GM18505 (cell line): ENCODE measurements around the gene RASA3.
"Not testable (repeated sequence)": the region's sequence is repeated elsewhere in the genome, so short reads cannot be mapped to it uniquely, and the experiment has no call there.

ENCODE experiments used
- ATAC-seq: cut with Tn5 transposase; IDR thresholded peaks from one replicate; pipeline ENCODE4 v1.9.1; 2021; ENCODE audit not compliant: unreplicated experiment
- POLR2A ChIP-seq: IDR thresholded peaks from 4 replicates; pipeline ENCODE4 v1.6.1; 2011; ENCODE audit warnings: borderline replicate concordance; ENCODE audit not compliant: insufficient read depth, insufficient read length; ENCODE audit errors: extremely low read depth

RASA3 gene

DNA sequence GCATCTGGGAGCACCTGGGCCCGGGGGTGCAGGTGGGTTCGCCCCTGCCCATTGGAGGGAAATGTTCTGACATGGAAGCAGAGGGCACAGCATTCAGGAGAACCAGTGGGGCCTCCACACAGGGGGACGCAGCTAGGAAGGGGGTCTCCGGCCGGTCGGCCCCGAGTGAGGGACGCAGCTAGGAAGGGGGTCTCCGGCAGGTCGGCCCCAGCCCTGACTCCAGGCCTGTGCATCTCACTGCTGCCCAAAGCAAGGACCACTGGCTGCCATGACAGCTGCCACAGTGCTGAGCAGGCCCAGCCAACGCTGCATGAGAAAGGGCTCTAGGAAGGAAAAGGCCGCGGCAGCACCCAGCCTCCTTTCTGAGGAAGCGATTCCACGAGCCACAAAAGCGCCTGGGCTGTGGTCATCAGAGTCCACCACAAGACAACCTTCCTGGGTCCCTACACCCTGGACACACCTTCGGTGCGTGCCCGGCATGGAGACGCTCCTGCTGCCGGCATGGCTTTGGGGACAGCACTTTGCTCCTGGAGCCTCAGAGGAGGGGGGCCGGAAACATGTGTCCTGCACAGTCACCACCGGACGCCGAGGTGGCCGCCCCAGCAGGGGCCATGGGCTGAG is 9.7 kb downstream of the RASA3 start:
- ATAC-seq: no peak
- no peak for TF ChIP-seq POLR2A

DNA sequence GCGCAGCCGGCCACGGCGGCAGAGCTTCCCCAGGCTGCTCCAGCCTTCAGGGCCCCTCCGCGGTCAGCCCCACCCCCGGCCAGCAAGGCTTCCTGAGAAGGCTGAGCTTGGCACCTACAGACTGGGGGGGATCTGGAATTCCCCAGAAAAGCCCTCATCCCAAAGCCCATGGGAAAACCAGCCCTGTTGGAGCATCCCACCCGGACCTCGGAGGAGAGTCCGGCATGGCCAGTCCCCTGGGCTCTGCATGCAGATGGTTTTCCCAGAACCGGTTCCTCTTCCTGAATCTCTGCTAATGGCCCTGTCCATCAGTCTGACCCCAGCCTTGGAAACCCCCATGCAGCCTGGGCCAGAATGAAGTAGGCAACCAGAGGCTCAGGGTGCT is 10.3 kb downstream of the RASA3 start:
- TF ChIP-seq POLR2A: no peak
- no peak for ATAC-seq

DNA sequence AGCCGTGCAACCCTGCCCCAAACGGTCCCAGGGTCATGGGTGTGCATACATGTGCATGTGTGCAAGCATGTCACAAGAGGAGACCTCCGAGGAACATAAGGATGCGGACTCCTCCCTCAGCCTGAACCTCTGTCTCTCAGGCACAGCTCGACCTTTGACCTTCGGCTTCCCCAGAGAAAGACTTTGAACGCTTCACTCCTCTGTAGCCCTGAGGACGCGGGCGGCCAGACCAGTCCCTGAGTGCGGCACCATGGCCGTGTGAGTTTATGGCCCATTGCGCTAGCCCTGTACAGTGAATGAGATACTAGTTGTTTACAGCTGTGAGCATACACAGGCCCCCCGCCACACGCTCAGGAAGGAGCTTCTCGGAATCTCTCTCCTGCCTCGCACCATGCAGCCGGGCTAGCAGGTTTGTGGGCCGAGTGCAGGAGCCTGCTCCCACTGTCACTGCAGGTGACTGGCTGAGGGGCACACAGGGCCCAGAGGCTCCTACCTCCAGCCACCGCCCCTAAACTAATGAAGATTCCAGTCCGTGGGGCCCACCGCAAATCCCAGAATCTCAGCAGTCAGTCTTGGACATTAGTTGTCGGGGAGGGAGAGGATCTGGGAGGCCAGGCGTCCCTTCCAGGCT is 10.8 kb downstream of the RASA3 start:
- ATAC-seq: no peak
- no peak for TF ChIP-seq POLR2A

DNA sequence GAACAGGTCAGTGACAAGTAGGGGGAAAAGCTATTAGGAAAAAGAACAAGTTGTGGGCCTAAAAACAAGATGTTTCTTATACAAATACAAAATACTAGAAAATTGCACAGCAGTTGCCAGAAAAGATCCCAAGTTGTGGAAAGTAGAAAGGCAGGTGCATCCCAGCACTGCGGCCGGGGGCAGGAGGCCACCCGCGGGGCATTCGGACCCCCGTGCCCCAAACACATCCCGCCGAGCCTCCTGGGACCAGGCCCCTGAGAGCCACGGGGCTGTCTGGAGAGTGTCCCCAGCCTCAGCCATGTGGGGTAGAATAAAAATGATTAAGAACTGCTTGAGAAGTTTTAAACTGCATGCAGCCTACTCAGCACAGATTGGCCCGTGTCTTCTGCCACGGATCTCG is 11.4 kb downstream of the RASA3 start:
- ATAC-seq: no peak
- no peak for TF ChIP-seq POLR2A

DNA sequence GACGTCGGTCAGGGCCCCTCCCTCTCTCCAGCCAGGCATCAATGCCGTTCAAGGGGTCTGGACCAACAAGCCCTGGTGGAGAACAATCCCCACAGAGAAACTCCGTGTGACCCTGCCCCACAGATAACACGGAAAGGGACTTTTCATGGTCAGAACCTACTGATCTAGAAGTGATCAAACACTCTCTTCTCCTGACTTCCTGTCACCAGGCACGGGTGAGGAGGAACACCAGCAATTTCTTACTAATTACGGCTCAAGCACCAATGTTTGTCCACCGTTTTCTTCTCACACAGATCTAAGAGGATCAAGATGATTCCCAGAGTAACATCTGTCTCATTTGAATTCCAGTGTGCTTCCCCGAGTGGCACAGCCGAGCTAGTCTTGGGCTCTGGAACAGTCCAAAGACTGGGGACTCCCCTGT is 11.8 kb downstream of the RASA3 start:
- TF ChIP-seq POLR2A: no peak
- ATAC-seq: no peak

DNA sequence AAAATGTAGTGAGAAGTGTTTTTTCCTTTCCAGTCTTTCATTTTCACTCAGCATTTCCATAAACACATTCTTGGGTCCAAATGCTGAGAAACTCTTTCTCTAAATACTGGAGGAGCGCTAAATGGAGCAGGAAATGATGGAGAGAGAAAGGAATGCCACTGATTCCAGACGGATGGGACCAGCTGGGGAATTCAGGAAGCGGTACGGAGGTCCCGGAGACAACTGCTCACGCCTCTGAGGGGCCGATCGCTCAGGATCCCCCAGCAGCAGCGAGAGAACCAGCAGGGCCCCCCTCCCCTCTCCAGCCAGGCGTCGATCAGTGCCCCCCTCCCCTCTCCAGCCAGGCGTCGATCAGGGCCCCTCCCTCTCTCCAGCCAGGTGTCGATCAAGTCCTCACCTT is 13.2 kb downstream of the RASA3 start:
- ATAC-seq: no peak
- no peak for TF ChIP-seq POLR2A

DNA sequence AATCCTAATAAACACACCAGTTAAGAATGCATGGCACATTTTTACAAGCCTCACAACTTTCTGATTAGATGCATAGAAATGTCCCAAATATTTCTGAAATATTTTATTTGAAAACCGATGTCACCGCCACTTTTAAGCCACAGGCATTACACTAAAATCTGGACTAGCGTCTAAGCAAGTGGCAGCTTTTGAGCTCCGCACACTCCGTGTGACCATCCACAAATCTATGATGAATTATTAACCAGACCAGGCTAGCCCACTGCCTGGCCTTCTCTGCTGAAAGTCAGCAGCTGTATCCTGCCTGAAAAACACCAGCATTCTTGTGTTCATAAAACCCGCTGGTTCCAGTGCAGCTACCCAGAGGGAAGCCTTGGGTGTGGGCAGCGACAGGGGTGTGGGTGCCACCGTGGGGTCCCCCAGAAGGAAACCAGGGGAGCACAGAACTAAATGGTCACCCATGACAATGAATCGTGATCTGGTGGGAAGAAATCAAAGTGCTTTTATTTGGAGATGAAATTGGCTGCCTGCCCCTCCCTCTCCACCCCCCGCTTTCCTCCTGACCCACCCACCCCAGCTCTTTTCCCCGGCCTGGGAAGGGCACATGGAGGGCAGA is 13.8 kb downstream of the RASA3 start:
- no peak for ATAC-seq
- TF ChIP-seq POLR2A: no peak

DNA sequence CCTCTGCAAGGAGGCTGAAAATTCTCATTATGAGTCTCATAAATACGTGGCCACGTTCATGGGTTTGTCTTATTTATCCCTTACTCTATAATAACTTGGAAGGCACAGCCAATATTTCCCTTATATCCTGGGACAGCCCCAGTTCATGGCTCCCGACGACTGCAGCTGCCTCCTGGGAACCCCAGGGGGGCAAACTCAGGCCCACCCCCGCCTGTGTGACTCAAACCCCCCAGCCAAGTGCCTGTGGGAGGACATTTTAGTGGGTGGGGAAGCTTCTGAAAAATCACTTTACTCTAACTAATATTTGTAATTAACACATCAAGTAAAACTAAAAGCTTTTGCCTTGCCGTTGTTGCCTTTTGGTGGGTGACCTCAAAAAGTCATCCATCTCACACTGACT is 14.3 kb downstream of the RASA3 start:
- no peak for ATAC-seq

DNA sequence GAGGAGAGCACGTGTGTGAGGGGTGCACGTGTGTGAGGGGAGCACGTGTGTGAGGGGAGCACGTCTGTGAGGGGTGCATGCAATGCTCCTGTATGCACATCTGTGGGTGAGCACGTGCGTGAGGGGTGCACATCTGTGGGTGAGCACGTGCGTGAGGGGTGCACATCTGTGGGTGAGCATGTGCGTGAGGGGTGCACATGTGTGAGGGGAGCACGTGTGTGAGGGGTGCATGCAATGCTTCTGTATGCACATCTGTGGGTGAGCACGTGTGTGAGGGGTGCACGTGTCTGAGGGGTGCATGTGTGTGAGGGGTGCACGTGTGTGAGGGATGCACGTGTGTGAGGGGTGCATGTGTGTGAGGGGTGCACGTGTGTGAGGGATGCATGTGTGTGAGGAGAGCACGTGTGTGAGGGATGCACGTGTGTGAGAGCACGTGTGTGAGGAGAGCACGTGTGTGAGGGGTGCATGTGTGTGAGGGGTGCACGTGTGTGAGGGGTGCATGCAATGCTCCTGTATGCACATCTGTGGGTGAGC is 15.0 kb downstream of the RASA3 start:
- ATAC-seq: not testable (repeated sequence)

More for the DNA sequence above, 14.3 kb downstream of the RASA3 start:
- TF ChIP-seq POLR2A: no peak

DNA sequence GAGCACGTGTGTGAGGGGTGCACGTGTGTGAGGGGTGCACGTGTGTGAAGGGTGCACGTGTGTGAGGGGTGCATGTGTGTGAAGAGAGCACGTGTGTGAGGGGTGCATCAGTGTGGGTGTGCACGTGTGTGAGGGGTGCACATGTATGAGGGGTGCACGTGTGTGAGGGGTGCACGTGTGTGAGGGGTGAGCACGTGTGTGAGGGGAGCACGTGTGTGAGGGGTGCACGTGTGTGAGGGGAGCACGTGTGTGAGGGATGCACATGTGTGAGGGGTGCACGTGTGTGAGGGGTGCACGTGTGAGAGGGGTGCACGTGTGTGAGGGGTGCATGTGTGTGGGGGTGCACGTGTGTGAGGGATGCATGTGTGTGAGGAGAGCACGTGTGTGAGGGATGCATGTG is 15.7 kb downstream of the RASA3 start:
- TF ChIP-seq POLR2A: no peak
- no peak for ATAC-seq

DNA sequence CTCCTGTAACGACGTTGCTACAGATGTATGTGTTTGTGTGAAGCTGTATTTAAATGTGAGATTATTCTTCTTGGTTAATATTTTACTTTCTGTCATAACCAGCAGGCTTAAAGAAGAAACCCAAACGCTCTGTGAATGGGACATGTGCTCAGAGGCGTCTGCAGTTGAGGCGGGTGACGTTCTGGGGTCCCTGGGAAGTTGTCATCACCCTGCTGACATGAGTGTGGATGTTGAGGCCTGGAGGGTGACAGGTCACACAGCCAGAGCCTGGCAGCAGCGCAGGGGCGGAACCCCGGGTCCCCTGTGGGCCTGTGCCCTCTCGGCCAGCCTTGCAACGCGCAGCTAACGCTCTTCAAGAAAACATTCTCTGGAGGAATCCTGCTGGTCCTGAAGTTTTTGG is 16.6 kb downstream of the RASA3 start:
- TF ChIP-seq POLR2A: no peak
- no peak for ATAC-seq

DNA sequence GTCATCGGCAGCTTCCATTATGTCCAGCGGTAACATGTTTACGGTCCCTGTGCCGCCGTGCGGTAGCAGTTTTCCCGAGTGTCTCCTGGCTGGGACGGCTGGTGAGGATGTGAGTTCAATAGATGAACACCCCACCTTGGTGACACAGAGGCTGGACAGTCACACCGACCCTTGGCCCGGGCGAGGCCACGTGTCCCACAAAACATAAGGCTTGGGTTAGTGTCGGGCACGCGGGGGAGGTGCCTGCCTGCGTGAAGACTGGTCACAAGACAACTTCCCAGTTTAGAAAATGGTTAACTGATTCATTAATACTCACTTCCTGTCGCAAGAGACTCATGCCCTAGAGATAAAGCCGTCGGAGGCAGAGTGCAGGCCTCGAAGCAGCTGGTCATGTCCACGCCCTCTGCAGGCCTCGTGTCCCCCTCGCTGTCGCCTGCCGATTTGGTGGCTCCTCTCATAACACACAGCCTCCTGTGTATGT is 17.2 kb downstream of the RASA3 start:
- ATAC-seq: no peak
- TF ChIP-seq POLR2A: no peak

DNA sequence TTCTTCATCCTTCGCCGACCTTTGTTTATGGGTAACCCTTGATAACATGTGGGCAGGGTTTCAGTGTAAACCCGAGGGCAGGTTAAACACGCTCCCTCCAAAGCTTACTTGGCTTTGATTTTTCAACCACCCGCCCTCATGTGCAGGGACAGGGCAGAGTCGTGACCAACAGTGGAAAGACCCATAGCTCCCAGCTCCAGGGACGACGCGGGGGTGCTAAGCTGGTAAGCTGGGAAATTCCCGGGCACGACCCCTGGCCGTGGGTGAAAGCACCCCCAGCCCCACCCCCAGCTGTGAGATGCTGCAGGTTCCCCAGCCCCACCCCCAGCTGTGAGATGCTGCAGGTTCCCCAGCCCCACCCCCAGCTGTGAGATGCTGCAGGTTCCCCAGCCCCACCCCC is 17.8 kb downstream of the RASA3 start:
- ATAC-seq: not testable (repeated sequence)

DNA sequence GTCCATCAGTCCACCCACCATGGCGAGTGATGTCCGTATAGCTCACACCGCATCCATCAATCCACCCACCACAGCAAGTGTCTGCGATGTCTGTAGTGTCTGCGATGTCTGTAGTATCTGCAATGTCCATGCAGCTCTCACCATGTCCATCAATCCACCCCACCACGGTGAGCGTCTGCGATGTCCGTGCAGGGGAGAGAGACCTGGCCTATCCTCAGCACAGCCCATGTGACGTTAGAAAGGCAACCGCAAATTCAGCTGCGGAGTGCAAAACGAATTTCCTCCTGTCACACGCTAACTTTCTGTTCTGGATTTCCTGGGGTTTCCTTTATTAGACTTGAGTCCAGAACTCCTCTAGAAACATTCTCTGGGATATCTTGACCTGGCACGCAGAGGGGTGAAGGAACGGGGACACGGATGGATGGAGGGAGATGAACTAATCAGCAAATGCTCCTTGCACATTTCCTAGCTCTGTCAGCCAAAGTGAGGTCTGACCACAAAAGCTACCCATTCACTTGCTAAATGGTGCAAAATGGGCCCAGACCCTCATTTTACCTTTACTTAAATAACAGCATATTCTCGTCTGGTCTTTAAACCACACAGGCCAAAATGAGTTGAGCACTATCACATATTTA is 18.3 kb downstream of the RASA3 start:
- TF ChIP-seq POLR2A: no peak

DNA sequence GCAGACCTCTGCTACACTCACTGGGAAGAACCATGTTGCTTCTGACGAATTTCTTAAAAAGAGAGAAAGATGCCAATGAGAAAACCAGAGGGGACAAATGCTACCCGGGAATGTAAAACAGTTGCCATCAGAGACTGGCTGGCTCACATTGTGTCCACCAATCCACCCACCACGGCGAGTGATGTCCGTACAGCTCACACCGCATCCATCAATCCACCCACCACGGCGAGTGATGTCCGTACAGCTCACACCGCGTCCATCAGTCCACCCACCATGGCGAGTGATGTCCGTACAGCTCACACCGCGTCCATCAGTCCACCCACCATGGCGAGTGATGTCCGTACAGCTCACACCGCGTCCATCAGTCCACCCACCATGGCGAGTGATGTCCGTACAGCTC is 19.0 kb downstream of the RASA3 start:
- ATAC-seq: not testable (repeated sequence)

More for the DNA sequence above, 18.3 kb downstream of the RASA3 start:
- ATAC-seq: no peak
